C4-2B (cell line): Measurements from ENCODE around the gene OLFML2B.

Experiments used
- ZFX ChIP-seq: fragments of 450-650 bp; IDR thresholded peaks from 2 replicates; pipeline ENCODE4 v1.6.1; 2017
- TF ChIP-seq, protein P1 (sequence below): fragments of 450-650 bp; conservative IDR thresholded peaks from 2 replicates; pipeline ENCODE4 v1.5.1; 2017; ENCODE audit warnings: mild to moderate bottlenecking

DNA sequence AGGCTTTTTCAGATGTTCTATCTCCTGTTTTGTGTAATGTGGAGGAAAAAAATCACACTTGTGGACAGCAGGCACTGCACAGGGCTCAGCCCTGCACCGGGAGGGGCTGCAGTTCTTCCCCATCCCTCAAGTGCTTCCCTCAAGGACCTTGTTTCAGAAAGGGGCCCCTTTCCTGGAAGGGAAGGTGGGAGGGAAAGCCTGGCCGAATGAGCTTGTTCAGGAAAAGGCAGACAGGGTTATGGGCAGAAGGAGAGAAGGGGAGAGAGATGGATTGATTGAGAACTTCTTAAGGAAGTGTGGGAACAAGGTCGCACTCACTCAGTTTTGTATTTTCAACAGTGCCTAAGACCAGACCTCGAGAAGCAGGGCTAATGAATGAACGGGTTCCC lies 41.2 kb downstream of the OLFML2B start:
- TF ChIP-seq, protein P1, sequence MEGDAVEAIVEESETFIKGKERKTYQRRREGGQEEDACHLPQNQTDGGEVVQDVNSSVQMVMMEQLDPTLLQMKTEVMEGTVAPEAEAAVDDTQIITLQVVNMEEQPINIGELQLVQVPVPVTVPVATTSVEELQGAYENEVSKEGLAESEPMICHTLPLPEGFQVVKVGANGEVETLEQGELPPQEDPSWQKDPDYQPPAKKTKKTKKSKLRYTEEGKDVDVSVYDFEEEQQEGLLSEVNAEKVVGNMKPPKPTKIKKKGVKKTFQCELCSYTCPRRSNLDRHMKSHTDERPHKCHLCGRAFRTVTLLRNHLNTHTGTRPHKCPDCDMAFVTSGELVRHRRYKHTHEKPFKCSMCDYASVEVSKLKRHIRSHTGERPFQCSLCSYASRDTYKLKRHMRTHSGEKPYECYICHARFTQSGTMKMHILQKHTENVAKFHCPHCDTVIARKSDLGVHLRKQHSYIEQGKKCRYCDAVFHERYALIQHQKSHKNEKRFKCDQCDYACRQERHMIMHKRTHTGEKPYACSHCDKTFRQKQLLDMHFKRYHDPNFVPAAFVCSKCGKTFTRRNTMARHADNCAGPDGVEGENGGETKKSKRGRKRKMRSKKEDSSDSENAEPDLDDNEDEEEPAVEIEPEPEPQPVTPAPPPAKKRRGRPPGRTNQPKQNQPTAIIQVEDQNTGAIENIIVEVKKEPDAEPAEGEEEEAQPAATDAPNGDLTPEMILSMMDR = no peak
- no peak for TF ChIP-seq ZFX
